ENCODE results near the gene KRT15. TPM values are rescaled to one million over a fixed set of nuclear protein-coding genes. Genes with fewer than 3 reads are reported as not detected.

KRT15 gene
- total RNA-seq, 6 donors from 2014 or later = 10.5 to 57.9 (median 19.2) TPM

- Histone ChIP-seq H3K27me3 (no peaks in the 10 kb centered on the region), H3K27ac (no peak overlapping the region), H3K9me3 (no peaks in the 10 kb centered on the region), H3K4me1 (no peaks in the 10 kb centered on the region), H3K36me3 (no peaks in the 10 kb centered on the region), H3K4me3 (no peak overlapping the region)
- 93 to 98% methylated on average over 9 to 10 of the region's 10 CpGs for WGBS, 2 donors
- DNase-seq = peak in 1 of 2 donors; percentile 6
- no peak for TF ChIP-seq EP300 (IDR thresholded peaks at IDR 0.05)
- no peak for TF ChIP-seq CTCF (IDR thresholded peaks at IDR 0.05)
- TF ChIP-seq POLR2AphosphoS5 (IDR thresholded peaks at IDR 0.05) = no peak
- no peak for TF ChIP-seq POLR2A (IDR thresholded peaks at IDR 0.05)
- ATAC-seq (ENCODE audit: low FRiP score in 2 of 2) = no peak
These were observed 38.1 kb downstream of the KRT15 start for GRCh38 chr17:41480581-41480980.

DNA sequence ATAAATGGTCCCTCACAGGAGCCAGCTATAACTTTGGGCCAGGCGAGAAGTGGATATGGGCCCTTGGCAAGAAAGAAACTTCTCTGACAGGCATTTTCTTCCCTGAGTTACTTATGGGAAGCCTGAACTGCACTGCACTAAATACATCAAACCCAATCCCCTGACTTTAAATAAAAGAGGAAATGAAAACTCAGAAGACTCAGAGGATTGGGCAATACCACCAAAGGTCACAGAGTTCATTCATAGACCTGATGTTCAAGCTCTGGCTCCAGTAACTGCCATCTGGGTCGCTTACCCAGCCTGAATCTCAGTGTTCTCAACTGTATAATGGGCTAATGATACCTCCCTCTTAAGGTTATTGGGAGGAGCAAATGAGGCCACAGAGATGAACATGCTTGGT, 38.6 kb downstream of the KRT15 start:
- no peak for DNase-seq
- Histone ChIP-seq H3K36me3 (no peaks in the 10 kb centered on the region), H3K27me3 (no peaks in the 10 kb centered on the region), H3K27ac (no peak overlapping the region), H3K9me3 (no peaks in the 10 kb centered on the region), H3K4me3 (no peak overlapping the region), H3K4me1 (no peaks in the 10 kb centered on the region)
- no peak for TF ChIP-seq POLR2AphosphoS5 (IDR thresholded peaks at IDR 0.05)
- no peak for TF ChIP-seq CTCF (IDR thresholded peaks at IDR 0.05)
- TF ChIP-seq EP300 (IDR thresholded peaks at IDR 0.05) = no peak
- TF ChIP-seq POLR2A (IDR thresholded peaks at IDR 0.05) = no peak
- no peak for ATAC-seq (ENCODE audit: low FRiP score in 2 of 2)
- 61 to 82% methylated on average over 2 of the region's 2 CpGs for WGBS, 2 donors

- DNase-seq = no peak
- H3K4me1 ChIP-seq = no peaks in the 10 kb centered on the region
- no peaks in the 10 kb centered on the region for H3K27me3 ChIP-seq
- H3K4me3 ChIP-seq = no peak overlapping the region
- ATAC-seq (ENCODE audit: low FRiP score in 2 of 2) = no peak
- no peaks in the 10 kb centered on the region for H3K9me3 ChIP-seq
- H3K27ac ChIP-seq = no peak overlapping the region
- no peak for TF ChIP-seq EP300 (IDR thresholded peaks at IDR 0.05)
- TF ChIP-seq POLR2A (IDR thresholded peaks at IDR 0.05) = no peak
- no peak for TF ChIP-seq POLR2AphosphoS5 (IDR thresholded peaks at IDR 0.05)
- no peak for TF ChIP-seq CTCF (IDR thresholded peaks at IDR 0.05)
- 95 to 97% methylated on average over 3 to 8 of the region's 8 CpGs for WGBS, 2 donors
- H3K36me3 ChIP-seq = no peaks in the 10 kb centered on the region
These were observed 40.5 kb downstream of the KRT15 start for GRCh38 chr17:41478237-41478636.

- no peaks in the 10 kb centered on the region for H3K27me3 ChIP-seq
- WGBS, 2 donors = 86 to 88% methylated on average over 21 to 22 of the region's 22 CpGs
- TF ChIP-seq EP300 (IDR thresholded peaks at IDR 0.05) (no peak), POLR2AphosphoS5 (IDR thresholded peaks at IDR 0.05) (no peak), CTCF (IDR thresholded peaks at IDR 0.05) (no peak), POLR2A (IDR thresholded peaks at IDR 0.05) (no peak)
- no peak overlapping the region for H3K27ac ChIP-seq
- no peak overlapping the region for H3K4me3 ChIP-seq
- H3K36me3 ChIP-seq = no peaks in the 10 kb centered on the region
- ATAC-seq (ENCODE audit: low FRiP score in 2 of 2) = no peak
- H3K9me3 ChIP-seq = no peaks in the 10 kb centered on the region
- H3K4me1 ChIP-seq = no peaks in the 10 kb centered on the region
- peak in 1 of 2 donors; percentile 64 for DNase-seq
These were observed 41.5 kb downstream of the KRT15 start for GRCh38 chr17:41476866-41477815.

All from upper lobe of left lung (tissue), 6 donors.